ENCODE results near the gene TENM4.
"Not testable (repeated sequence)": the region's sequence is repeated elsewhere in the genome, so short reads cannot be mapped to it uniquely, and the experiment has no call there.

GRCh38 chr11:78609321-78609720 lies 831.5 kb downstream of the TENM4 start:
- not testable (repeated sequence) for TF ChIP-seq CTCF, POLR2A (IDR thresholded peaks at IDR 0.05)
